ENCODE measurements around the gene NUP50.

DNA sequence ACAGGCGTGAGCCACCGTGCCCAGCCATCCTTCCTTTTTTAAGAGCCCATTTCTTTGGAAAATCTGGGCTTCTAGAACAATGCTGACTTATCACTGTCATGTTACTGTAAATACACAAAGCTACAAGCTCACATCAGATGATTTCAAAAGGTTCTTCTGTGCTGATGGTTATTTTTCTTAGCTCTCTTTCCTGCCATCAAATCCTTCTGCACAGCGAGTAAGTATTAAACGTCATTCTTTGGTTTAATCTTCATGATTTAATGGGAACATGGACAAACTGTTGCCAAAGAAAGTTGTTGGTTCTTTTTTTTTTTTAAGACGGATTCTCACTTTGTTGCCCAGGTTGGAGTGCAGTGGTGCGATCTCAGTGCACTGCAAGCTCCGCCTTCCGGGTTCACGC, 43.3 kb upstream of the NUP50 start:
- TF ChIP-seq, protein P1, sequence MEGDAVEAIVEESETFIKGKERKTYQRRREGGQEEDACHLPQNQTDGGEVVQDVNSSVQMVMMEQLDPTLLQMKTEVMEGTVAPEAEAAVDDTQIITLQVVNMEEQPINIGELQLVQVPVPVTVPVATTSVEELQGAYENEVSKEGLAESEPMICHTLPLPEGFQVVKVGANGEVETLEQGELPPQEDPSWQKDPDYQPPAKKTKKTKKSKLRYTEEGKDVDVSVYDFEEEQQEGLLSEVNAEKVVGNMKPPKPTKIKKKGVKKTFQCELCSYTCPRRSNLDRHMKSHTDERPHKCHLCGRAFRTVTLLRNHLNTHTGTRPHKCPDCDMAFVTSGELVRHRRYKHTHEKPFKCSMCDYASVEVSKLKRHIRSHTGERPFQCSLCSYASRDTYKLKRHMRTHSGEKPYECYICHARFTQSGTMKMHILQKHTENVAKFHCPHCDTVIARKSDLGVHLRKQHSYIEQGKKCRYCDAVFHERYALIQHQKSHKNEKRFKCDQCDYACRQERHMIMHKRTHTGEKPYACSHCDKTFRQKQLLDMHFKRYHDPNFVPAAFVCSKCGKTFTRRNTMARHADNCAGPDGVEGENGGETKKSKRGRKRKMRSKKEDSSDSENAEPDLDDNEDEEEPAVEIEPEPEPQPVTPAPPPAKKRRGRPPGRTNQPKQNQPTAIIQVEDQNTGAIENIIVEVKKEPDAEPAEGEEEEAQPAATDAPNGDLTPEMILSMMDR (conservative IDR thresholded peaks at IDR 0.05 in 1 of 2, IDR thresholded peaks at IDR 0.05 in 1 of 2; ENCODE audit: extremely low read depth in 1 of 2, insufficient read depth in 1 of 2, low read depth in 1 of 2, low read length in 2 of 2) = no peak
- TF ChIP-seq EZH2 (IDR thresholded peaks at IDR 0.05; ENCODE audit: borderline replicate concordance, low read length) = no peak
